Measurements from ENCODE around the gene QSOX1. TPM values are rescaled to one million over a fixed set of nuclear protein-coding genes. Genes with fewer than 3 reads are reported as not detected.

QSOX1 gene
- total and polyA plus RNA-seq, 8 donors: 67.5 to 143 (median 112) TPM

DNA sequence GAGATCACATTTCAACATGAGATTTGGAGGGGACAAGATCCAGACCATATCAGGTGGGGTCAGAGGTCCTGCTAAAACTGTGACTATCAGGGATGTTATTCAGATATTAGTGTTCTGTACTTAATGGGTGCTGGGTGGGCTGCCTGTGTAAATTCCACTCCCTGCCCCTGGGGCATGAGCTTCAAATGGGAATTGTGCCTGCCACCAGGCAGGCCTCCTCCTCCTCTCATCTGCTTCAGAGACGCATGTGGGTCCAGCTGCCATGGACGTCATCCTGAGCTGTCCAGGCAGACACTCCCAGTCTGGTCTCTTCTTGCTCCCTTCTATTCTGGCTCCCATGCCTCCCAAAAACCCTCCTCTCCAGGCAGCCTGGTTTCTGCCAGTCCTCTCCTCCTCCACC, 10.4 kb downstream of the QSOX1 start:
- Histone ChIP-seq H3K4me3 (no peak overlapping the region), H3K27me3 (no peaks in the 10 kb centered on the region), H3K36me3 (no peaks in the 10 kb centered on the region), H3K9me3 (no peaks in the 10 kb centered on the region), H3K4me1 (peaks cover 33 to 53% (median 51%) of the 10 kb centered on the region in 3 donors), H3K27ac (peak overlapping the region in 1 of 4 donors; percentile 86)
- TF ChIP-seq, protein P1, sequence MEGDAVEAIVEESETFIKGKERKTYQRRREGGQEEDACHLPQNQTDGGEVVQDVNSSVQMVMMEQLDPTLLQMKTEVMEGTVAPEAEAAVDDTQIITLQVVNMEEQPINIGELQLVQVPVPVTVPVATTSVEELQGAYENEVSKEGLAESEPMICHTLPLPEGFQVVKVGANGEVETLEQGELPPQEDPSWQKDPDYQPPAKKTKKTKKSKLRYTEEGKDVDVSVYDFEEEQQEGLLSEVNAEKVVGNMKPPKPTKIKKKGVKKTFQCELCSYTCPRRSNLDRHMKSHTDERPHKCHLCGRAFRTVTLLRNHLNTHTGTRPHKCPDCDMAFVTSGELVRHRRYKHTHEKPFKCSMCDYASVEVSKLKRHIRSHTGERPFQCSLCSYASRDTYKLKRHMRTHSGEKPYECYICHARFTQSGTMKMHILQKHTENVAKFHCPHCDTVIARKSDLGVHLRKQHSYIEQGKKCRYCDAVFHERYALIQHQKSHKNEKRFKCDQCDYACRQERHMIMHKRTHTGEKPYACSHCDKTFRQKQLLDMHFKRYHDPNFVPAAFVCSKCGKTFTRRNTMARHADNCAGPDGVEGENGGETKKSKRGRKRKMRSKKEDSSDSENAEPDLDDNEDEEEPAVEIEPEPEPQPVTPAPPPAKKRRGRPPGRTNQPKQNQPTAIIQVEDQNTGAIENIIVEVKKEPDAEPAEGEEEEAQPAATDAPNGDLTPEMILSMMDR (IDR thresholded peaks at IDR 0.05): no peak
- intact Hi-C loops (cut with DNase I): no loop called here
- FAIRE-seq (no peak), DNase-seq (peak in 1 of 6 donors; percentile 18), ATAC-seq (no peak)
- 91 to 95% methylated on average over 2 of the region's 2 CpGs for WGBS, 2 donors

DNA sequence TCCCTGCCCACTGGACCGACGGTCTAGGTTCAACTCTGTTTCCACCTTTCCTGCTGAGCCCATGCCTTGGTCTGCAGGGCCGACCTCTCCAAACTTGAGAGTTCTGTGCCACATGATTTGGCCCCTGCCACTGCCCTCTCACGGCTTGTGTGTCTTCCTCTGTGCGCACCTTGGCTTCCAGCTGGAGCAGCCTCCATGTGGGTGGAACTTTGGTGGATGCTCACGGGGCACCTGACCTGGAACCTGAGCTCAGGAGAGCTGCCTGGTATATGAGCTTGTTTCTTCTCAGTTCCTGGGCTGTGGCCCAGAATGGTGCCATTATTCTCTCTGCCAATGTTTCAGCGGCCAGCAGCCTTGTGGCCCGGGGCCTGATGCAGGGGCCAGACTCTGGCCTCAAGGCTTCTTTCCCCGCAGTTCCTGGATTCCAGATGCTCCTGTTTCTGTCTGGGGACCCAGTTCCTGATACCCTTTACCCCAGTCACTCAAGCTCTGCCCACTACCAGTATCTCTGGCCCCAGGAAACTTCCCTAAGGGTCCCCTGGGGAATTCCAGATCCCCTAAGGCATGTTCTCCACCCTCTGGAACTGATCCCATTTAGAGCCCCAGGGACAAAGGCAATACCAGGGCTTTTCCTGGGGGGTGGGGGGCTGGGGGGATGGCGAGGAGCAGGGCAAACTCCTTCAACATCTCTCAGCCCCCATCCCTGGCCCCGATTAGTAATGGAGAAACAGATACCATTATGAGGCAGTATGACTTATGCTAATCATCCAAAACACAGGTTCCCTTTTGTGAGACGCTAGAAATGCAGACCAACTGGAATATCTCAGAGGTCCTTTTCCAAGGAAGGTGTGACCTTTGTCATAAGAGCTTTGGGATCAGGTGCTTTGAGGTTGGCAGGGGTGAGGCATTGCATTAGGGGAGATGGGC, 11.1 kb downstream of the QSOX1 start:
- intact Hi-C loops (cut with DNase I): no loop called here
- Histone ChIP-seq H3K36me3 (no peaks in the 10 kb centered on the region), H3K27ac (peak overlapping the region in 3 of 4 donors; percentile 24 to 86 (median 59)), H3K4me3 (no peak overlapping the region), H3K4me1 (peaks cover 33 to 51% (median 49%) of the 10 kb centered on the region in 3 donors), H3K27me3 (no peaks in the 10 kb centered on the region), H3K9me3 (no peaks in the 10 kb centered on the region)
- TF ChIP-seq, protein P1 (IDR thresholded peaks at IDR 0.05): no peak
- WGBS, 2 donors: 74 to 76% methylated on average over 12 of the region's 12 CpGs
- no peak for ATAC-seq
- no peak for FAIRE-seq
- peak in 1 of 6 donors; percentile 52 for DNase-seq

DNA sequence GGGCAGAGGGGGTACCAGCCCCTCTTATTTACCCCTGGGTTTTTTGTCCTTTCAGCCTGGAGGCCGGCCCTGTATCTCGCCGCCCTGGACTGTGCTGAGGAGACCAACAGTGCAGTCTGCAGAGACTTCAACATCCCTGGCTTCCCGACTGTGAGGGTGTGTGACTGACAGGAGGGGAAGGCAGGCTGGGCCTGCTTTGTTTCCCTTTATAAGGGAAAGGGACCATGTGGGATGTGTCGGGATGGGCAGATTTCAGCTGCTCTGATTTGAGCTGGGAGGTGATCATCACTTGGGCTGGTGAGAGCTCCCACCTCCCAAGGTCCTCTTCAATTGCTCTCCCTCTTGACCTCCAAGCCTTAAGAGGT, 11.7 kb downstream of the QSOX1 start:
- no peaks in the 10 kb centered on the region for H3K27me3 ChIP-seq
- TF ChIP-seq, protein P1 (IDR thresholded peaks at IDR 0.05): no peak
- intact Hi-C loops (cut with DNase I): no loop called here
- peak overlapping the region in 3 of 4 donors; percentile 24 to 86 (median 59) for H3K27ac ChIP-seq
- H3K4me3 ChIP-seq: no peak overlapping the region
- FAIRE-seq (no peak), DNase-seq (peak in 1 of 6 donors; percentile 33), ATAC-seq (no peak)
- H3K4me1 ChIP-seq: peaks cover 33 to 45% (median 42%) of the 10 kb centered on the region in 3 donors
- H3K9me3 ChIP-seq: no peaks in the 10 kb centered on the region
- 82 to 88% methylated on average over 5 of the region's 5 CpGs for WGBS, 2 donors
- no peaks in the 10 kb centered on the region for H3K36me3 ChIP-seq

DNA sequence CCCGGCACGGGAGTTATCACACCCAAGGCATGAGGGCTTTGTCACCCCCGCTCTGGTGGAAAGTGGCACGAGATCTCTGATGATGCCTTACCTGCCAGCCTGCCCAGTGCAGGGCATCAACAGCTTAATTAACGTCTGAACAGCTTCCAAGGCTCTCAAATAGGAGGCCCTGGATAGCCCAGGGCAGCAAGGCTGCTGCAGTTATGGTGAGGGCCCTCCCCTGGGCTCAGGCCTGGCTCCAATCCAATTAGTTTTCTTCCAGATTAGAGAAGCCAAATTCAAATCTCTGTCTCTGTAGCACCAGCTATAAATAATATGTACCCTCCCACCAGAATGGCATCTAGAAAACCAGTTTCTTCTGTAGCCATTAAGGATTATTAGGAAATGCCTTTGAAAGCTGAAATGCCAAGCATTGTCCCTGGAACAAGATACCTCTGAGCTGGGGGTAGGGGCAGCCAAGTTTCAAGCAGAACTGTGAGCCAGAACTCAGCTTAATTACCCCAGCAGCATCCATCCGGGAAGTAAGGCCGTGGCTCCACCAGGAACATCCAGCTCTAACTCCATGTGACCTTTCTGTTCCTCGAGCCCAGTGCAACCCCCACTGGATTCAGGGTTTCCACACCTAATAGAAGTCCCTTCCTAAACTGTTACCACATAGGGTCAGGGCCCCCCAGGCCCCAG, 12.5 kb downstream of the QSOX1 start:
- ATAC-seq: peak in 2 of 4 donors; percentile 2 to 6
- Histone ChIP-seq H3K36me3 (no peaks in the 10 kb centered on the region), H3K9me3 (no peaks in the 10 kb centered on the region), H3K4me3 (no peak overlapping the region), H3K4me1 (peaks cover 33 to 42% (median 39%) of the 10 kb centered on the region in 3 donors), H3K27ac (peak overlapping the region; percentile 46 to 86 (median 71)), H3K27me3 (no peaks in the 10 kb centered on the region)
- DNase-seq: peak in 3 of 6 donors; percentile 34 to 49 (median 49)
- intact Hi-C loops (cut with DNase I): no loop called here
- WGBS, 2 donors: 58 to 63% methylated on average over 8 of the region's 8 CpGs
- TF ChIP-seq, protein P1 (IDR thresholded peaks at IDR 0.05): no peak
- FAIRE-seq: no peak

All from pancreas (tissue), 10 donors.